ENCODE results near the gene SNAP47.

- TF ChIP-seq POLR2A (IDR thresholded peaks at IDR 0.05) (no peak), CTCF (IDR thresholded peaks at IDR 0.05) (no peak)
Measured at GRCh38 chr1:227735539-227736285, 477 bp downstream of the SNAP47 start.

Data from lower leg skin (tissue), 3 donors.